GM18907 (cell line): ENCODE measurements around the gene PERP.
"Not testable (repeated sequence)": the region's sequence is repeated elsewhere in the genome, so short reads cannot be mapped to it uniquely, and the experiment has no call there.

ENCODE experiments used
- ATAC-seq: cut with Tn5 transposase; IDR thresholded peaks from one replicate; pipeline ENCODE4 v1.9.1; 2021; ENCODE audit warnings: mild to moderate bottlenecking, moderate library complexity; ENCODE audit not compliant: unreplicated experiment

The PERP gene

GRCh38 chr6:138107078-138107751 lies at the start of gene PERP:
PERP (minus strand) TSS chr6:138107419; CDS start chr6:138107340, 79 bp downstream.
- ATAC-seq, result peak; percentile 62

- no peak for ATAC-seq
These were observed 48.2 kb upstream of the PERP start for GRCh38 chr6:138155443-138155842.

- ATAC-seq, result no peak
These were observed 39.3 kb upstream of the PERP start for GRCh38 chr6:138146544-138146943.

- ATAC-seq, result peak; percentile 71
These were observed 38.2 kb upstream of the PERP start for GRCh38 chr6:138145402-138145801.

- ATAC-seq, result no peak
These were observed 35.6 kb upstream of the PERP start for GRCh38 chr6:138142806-138143205.

- no peak for ATAC-seq
These were observed 22.0 kb upstream of the PERP start for GRCh38 chr6:138129190-138129589.

GRCh38 chr6:138128096-138128495 lies 20.9 kb upstream of the PERP start:
- no peak for ATAC-seq

- ATAC-seq, result no peak
These were observed 16.9 kb upstream of the PERP start for GRCh38 chr6:138124096-138124495.

- ATAC-seq, result no peak
These were observed 12.8 kb upstream of the PERP start for GRCh38 chr6:138119976-138120375.

GRCh38 chr6:138119229-138119628 lies 12.0 kb upstream of the PERP start:
- ATAC-seq, result not testable (repeated sequence)

- no peak for ATAC-seq
These were observed 10.2 kb upstream of the PERP start for GRCh38 chr6:138117376-138117914.

GRCh38 chr6:138116661-138116999 lies 9.4 kb upstream of the PERP start:
- ATAC-seq, result no peak

GRCh38 chr6:138115877-138116660 lies 8.8 kb upstream of the PERP start:
- ATAC-seq, result peak; percentile 71

- ATAC-seq, result no peak
These were observed 8.0 kb upstream of the PERP start for GRCh38 chr6:138115201-138115600.

GRCh38 chr6:138113588-138114210 lies 6.5 kb upstream of the PERP start:
- ATAC-seq, result no peak

- ATAC-seq, result no peak
These were observed 3.0 kb upstream of the PERP start for GRCh38 chr6:138110229-138110628.

GRCh38 chr6:138109042-138109997 lies 2.1 kb upstream of the PERP start:
- peak; percentile 63 for ATAC-seq

- peak; percentile 28 for ATAC-seq
These were observed 753 bp upstream of the PERP start for GRCh38 chr6:138107752-138108592.

- ATAC-seq, result no peak
These were observed 548 bp downstream of the PERP start for GRCh38 chr6:138106665-138107077.
